ENCODE data around the gene ADARB2.

- TF ChIP-seq POLR2A (IDR thresholded peaks at IDR 0.05; ENCODE audit: low read depth): no peak
- no peak for TF ChIP-seq CTCF (IDR thresholded peaks at IDR 0.05)
Observed at GRCh38 chr10:1328981-1329614, 408.2 kb downstream of the ADARB2 start.

Measured in esophagus muscularis mucosa (tissue), 3 donors.